Stimulated activated naive CD8-positive, alpha-beta T cell treated with anti-CD3 and anti-CD28 coated beads, Interleukin-15, Interleukin-2, amounts not matched to agents 100 ng/mL and 50 ng/mL, for 24 hours (primary cell): ENCODE data around the gene MANSC4.
A peak's percentile ranks its signal among the peaks of the same experiment; 100 is the strongest.

ENCODE experiments used
- H3K27ac Mint-ChIP-seq: one replicate; pipeline ENCODE4 v1.8.0; 2021; ENCODE audit warnings: mild to moderate bottlenecking, mixed read lengths
- H3K27me3 Mint-ChIP-seq: one replicate; pipeline ENCODE4 v1.8.0; 2021; ENCODE audit warnings: mixed read lengths
- H3K36me3 Mint-ChIP-seq: one replicate; pipeline ENCODE4 v1.8.0; 2021; ENCODE audit warnings: low read depth, mixed read lengths
- H3K4me1 Mint-ChIP-seq: one replicate; pipeline ENCODE4 v1.8.0; 2021; ENCODE audit warnings: low read depth, mixed read lengths
- H3K4me3 Mint-ChIP-seq: one replicate; pipeline ENCODE4 v1.8.0; 2021; ENCODE audit warnings: mild to moderate bottlenecking, mixed read lengths
- H3K9me3 Mint-ChIP-seq: one replicate; pipeline ENCODE4 v1.8.0; 2021; ENCODE audit warnings: mixed read lengths

MANSC4 gene

DNA sequence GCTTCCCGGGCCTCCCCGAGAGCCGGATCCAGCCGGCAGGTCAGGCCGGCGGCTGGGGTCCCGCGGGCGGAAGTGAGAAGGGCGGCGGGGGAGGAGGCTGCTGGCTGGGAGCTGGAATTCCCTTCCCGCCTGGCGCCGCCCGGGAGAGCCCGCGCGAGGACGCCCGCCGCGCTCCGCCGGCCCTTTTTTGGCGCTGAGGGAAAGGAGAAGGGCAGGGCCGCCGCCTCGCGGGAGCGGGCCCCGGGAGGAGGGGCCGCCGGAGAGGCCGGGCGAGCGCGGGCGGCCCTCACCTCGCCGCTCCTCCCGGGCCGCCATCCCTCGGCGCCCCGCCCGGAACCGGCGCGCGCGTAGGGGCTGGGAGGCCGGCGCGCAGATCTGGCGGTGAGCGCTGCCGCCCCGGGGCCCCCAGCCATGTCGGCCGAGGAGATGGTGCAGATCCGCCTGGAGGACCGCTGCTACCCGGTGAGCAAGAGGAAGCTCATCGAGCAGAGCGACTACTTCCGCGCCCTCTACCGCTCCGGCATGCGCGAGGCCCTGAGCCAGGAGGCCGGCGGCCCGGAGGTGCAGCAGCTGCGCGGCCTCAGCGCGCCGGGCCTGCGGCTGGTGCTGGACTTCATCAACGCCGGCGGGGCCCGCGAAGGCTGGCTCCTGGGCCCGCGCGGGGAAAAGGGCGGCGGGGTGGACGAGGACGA is at the start of gene MANSC4, which contains the start of gene KLHL42:
Gene MANSC4, minus strand, starts transcription at position 317 of the 692 bp plus-strand sequence. CDS start 8,960 bp downstream, outside the sequence.
Gene KLHL42, plus strand, starts transcription at position 314 of the 692 bp plus-strand sequence. Its CDS starts 98 bp downstream, at position 412.
- Mint-ChIP-seq H3K36me3 (peaks cover 23% of the 10 kb centered on the region), H3K4me1 (peaks cover 36% of the 10 kb centered on the region), H3K9me3 (no peaks in the 10 kb centered on the region), H3K27ac (peak within 1 kb of the TSS; percentile 80), H3K27me3 (no peaks in the 10 kb centered on the region), H3K4me3 (peak within 1 kb of the TSS; percentile 85)

DNA sequence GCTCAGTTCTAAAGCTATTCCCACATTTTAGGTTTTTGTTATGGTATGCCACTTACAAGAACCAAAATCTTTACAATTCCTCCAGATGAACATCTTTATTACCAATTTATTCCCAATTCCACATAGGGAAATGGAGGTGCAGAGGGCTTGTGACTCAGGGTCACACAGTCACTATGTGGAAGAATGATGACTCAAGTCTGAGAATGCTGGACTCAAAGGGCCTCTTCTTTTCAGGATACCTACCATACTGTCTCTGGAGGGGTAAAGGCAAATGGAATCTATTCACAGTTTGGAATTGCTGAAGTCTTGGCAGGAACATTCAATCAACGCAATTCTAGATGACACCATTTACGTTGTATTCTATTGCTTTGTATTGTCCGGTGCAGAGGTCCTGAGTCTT is 48.2 kb upstream of the MANSC4 start:
- Mint-ChIP-seq H3K36me3 (no peaks in the 10 kb centered on the region), H3K4me3 (no peak overlapping the region), H3K27me3 (peaks cover 35% of the 10 kb centered on the region), H3K9me3 (no peaks in the 10 kb centered on the region), H3K4me1 (peaks cover 18% of the 10 kb centered on the region), H3K27ac (no peak overlapping the region)

DNA sequence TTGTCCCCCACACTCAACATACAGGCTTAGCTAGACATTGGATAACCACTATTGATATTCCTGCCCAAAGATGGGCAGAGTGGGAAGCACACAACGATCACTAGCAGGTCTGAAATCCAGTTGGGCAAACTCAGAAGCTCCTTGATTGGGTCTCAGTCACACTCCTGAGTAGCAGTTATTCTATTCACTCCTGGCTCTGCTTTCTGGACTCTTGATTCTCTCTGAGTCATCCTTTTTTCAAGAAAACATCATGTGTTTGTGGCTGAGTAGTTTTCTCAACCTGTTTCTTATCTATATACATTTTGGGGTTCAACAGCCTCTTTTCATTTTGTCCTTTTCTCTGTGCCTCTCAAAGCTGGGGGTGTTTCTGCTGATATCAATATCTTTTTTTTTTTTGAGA is 46.0 kb upstream of the MANSC4 start:
- Mint-ChIP-seq H3K9me3 (no peaks in the 10 kb centered on the region), H3K27me3 (peaks cover 29% of the 10 kb centered on the region), H3K4me1 (peaks cover 39% of the 10 kb centered on the region), H3K36me3 (no peaks in the 10 kb centered on the region), H3K27ac (no peak overlapping the region), H3K4me3 (no peak overlapping the region)

DNA sequence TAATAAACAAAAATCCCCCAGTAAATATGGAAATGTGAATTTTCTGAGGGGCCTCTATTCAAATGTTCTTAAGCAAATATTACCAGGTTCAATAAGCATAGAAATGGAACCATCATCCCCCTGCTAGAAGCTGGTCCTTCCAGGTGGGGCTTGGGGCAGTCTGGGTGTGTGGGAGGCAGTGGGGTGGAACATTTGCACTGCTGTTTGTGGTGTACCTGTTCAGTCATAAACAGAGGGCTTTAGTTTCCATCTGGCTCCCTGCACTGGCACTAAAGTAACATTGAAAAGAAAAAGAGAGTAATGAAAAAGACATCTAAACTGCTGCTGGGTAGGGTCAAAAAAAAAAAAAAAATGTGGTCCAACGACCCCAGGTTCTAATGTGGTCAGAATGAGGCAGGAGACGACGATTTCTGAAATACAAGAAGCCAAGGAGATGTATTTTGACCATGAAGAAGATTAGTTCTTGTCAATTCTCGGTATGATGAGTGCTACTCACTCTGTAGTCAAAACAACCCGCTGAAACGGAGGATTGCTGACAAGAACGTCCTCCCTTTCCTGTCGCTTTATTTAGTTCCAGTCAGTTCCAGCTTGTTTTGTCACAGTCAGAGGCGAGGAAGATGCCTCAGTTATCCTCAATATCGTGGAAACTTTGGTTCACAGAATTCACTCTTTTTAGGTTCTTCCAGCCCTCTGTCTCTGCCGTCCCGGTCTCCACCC is 44.2 kb upstream of the MANSC4 start:
- H3K36me3 Mint-ChIP-seq, result no peaks in the 10 kb centered on the region
- peaks cover 40% of the 10 kb centered on the region for H3K4me1 Mint-ChIP-seq
- peaks cover 32% of the 10 kb centered on the region for H3K27me3 Mint-ChIP-seq
- no peaks in the 10 kb centered on the region for H3K9me3 Mint-ChIP-seq
- H3K27ac Mint-ChIP-seq, result peak overlapping the region; percentile 43
- no peak overlapping the region for H3K4me3 Mint-ChIP-seq

DNA sequence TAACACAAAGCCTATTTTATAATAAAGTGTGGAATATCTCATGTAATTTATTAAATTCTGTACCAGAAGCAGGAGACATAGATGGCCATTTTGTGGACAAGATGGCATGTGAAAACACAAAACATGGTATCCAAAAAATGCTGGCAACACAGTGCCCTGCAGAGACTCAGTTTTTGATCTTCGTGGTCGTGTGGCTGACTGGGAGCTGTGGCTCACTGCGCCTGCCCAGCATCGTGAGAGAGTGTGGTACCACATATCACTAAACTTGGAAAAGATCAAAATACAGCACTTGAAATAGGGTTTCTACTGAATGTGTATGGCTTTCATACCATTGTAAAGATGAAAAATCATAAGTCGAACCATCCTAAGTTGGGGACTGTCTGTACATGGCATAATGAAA is 43.0 kb upstream of the MANSC4 start:
- Mint-ChIP-seq H3K27ac (peak overlapping the region; percentile 28), H3K36me3 (no peaks in the 10 kb centered on the region), H3K27me3 (peaks cover 41% of the 10 kb centered on the region), H3K4me3 (no peak overlapping the region), H3K9me3 (no peaks in the 10 kb centered on the region), H3K4me1 (peaks cover 40% of the 10 kb centered on the region)

DNA sequence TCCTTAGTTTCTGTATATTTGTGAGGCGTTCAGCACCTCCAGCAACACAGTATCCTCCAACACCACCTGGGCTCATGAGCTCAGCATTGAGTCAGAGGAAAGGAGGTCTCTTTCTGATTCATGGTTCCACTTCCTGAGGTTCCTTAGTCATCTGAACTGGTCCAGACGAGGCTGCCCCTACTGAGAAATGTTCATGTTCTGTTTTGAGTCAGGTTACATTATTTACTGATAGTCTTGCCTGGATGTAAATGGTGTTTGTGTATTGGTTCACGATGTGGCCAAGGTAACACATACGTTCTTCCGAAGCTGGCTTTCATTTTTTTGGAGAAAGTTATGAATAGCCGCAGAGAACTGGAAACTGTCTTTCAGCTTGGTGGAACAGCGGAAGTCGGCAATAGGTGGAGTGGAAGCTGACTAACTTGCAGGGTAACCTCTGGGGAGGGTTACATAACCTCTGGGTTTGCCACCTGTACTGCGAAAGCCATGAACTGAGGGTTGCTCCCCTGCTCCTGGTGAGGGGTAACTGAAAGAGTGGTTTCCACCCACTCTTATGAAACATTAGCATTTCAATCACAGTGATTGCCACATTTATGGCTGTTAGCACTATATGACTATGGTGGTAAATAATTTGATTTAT is 42.2 kb upstream of the MANSC4 start:
- Mint-ChIP-seq H3K27me3 (peaks cover 41% of the 10 kb centered on the region), H3K4me1 (peaks cover 40% of the 10 kb centered on the region), H3K4me3 (peak overlapping the region; percentile 6)

DNA sequence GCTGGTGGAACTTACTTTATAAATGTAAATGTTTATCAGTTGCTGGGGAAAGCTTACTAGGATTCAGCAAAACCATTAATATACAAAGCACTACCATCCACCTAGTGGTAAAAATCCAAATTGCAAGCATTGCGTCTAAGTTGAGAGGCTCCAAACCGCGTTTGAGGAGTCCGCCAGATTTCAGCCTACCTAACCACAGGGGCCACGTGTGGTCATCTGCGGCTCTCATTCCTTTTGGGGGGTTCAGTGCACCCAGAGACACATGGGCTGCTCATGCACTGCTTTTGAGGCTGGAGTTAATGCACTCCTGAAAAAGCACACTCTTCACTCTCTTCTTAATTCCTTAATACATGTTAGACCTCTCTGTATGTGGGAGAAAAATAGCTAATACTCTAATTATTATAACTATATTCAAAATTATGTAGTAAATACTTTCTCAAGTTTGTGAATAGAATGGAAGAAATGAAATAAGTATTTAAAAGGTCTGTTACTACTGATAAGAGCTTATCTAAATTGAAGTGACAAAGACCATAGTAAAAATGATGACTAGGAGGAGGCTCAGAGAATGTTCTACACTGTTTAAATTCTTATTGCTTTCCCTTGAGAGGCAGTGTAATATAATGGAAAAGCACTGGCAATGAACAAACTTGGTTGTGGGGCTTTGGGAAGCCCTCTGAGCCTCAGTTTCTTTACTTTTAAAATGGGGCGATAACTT is 41.4 kb upstream of the MANSC4 start:
- peak overlapping the region; percentile 6 for H3K4me3 Mint-ChIP-seq
- H3K36me3 Mint-ChIP-seq, result no peaks in the 10 kb centered on the region
- peak overlapping the region; percentile 92 for H3K27ac Mint-ChIP-seq
- no peaks in the 10 kb centered on the region for H3K9me3 Mint-ChIP-seq
- peaks cover 42% of the 10 kb centered on the region for H3K27me3 Mint-ChIP-seq
- peaks cover 47% of the 10 kb centered on the region for H3K4me1 Mint-ChIP-seq

More for the DNA sequence above, 42.2 kb upstream of the MANSC4 start:
- Mint-ChIP-seq H3K27ac (peak overlapping the region; percentile 92), H3K9me3 (no peaks in the 10 kb centered on the region), H3K36me3 (no peaks in the 10 kb centered on the region)

DNA sequence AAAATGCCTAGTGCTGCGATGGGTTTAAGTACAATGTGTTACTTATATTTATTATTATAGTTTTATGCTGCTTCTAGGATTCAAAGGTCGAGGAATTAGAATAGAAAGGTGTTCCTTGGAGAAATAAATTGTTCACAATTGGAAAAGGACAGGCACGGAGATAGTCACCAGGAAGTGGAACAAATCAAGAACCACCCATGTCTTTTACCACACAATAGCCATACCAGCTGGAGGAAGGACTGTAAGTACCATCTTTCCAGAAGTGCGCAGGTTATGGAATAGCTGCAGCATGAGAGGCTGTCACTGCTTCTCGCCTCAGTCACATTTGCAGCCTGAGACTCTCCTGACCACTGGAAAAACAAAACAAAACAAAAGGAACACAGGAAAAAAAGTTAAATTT is 40.5 kb upstream of the MANSC4 start:
- Mint-ChIP-seq H3K4me3 (no peak overlapping the region), H3K9me3 (no peaks in the 10 kb centered on the region), H3K27me3 (peaks cover 37% of the 10 kb centered on the region), H3K4me1 (peaks cover 50% of the 10 kb centered on the region), H3K36me3 (no peaks in the 10 kb centered on the region), H3K27ac (no peak overlapping the region)

DNA sequence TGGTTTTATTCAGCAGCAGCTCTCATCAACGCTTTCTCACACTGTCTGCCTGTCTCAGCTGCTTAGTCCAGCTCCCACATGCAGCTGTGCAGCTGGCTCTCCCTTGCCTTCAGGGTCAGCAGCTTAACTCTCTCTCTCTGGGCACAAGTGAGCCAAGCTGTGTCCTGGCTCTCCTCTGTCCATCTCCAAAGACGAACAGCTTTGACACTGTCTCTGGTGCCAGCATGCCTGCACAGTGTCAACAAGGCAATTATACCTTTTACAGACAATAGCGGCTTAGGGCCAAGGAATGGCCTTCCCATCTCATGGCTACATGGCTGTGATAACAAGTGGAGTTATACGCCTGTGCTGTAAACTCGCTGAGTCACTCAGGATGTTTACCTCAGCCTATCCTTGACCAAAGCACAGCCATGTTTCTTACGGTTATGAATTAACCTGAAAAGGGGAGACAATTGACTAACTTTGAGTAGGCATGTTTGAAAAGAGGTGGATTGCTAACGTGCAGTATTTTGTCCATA is 38.4 kb upstream of the MANSC4 start:
- Mint-ChIP-seq H3K9me3 (no peaks in the 10 kb centered on the region), H3K36me3 (no peaks in the 10 kb centered on the region), H3K4me1 (peaks cover 50% of the 10 kb centered on the region), H3K27ac (no peak overlapping the region), H3K4me3 (no peak overlapping the region), H3K27me3 (peaks cover 22% of the 10 kb centered on the region)

DNA sequence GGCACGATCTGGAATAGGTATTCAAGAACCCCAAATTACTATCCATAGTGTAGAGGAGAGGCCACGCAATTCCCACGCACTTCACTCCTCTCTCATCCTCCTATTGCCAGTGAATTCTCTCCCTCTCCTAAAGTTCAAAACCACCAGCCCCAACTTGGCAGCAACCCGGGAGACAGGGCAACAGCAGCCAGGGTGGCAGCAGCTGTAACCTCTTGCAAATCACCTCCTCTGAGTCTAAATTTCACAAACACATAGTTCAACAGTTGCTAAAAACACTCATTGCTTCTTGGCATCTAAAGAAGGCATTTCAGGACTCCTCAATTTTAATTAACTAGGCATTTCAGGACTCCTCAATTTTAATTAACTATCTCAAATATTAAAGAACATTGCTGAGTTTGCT is 37.7 kb upstream of the MANSC4 start:
- Mint-ChIP-seq H3K4me3 (no peak overlapping the region), H3K27ac (no peak overlapping the region), H3K27me3 (peaks cover 24% of the 10 kb centered on the region), H3K36me3 (no peaks in the 10 kb centered on the region), H3K9me3 (no peaks in the 10 kb centered on the region), H3K4me1 (peaks cover 43% of the 10 kb centered on the region)

DNA sequence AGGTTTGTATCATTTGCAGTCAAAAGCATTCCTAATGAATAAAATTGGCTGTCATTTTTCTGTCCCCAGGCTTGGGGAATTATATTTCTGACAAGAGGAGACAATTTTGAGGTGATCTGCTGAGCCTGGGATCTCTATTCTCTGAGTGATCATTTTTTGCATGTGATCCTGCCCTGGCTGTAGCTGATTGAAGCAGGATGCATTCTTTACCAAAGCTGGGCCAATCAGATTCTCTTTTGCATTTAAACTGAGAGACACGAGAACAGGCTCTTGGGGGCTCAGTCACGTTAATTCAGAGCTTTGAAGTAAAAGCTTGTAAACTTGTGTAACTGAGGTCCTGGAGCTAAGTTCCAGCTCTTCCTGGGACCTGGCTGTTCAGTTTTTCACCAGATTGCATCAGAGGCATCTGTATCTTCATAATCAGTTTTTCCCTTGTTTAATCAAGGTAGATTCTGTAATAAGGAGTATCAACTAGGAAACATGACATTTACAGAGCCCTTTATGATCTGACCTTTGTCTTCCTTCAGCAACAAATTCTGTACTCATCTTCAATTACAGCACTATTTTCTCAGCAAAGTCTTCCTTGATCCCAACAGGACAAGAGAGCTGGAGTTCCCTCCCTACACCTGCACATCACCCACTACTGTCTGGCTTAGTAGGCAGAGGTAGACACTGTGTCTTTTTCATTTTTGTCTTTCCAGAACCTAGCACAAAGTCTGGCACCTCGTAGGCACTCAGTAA is 35.0 kb upstream of the MANSC4 start:
- Mint-ChIP-seq H3K36me3 (no peaks in the 10 kb centered on the region), H3K27me3 (peaks cover 33% of the 10 kb centered on the region), H3K9me3 (no peaks in the 10 kb centered on the region), H3K4me1 (peaks cover 29% of the 10 kb centered on the region), H3K27ac (peak overlapping the region; percentile 48), H3K4me3 (no peak overlapping the region)

DNA sequence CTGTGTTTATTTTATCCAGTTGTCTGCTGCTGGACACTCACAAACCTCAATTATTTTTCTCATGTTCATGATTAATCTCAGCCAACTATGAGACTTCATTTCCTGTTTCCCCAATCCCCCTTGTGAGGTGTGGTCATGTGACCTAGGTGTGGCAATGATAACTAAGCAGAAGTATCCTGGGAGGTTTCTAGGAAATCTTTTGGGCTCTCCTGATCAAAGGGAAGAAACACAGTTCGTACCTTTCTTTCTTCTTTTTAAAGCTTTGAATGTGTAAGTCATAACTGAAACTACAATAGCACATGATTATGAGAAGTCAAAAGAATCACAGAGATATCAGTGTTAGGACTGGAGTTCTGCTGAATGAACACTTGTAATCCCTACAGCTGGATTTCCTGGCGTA is 34.4 kb upstream of the MANSC4 start:
- Mint-ChIP-seq H3K36me3 (no peaks in the 10 kb centered on the region), H3K27ac (no peak overlapping the region), H3K27me3 (peaks cover 31% of the 10 kb centered on the region), H3K4me1 (peaks cover 29% of the 10 kb centered on the region), H3K9me3 (no peaks in the 10 kb centered on the region), H3K4me3 (no peak overlapping the region)

DNA sequence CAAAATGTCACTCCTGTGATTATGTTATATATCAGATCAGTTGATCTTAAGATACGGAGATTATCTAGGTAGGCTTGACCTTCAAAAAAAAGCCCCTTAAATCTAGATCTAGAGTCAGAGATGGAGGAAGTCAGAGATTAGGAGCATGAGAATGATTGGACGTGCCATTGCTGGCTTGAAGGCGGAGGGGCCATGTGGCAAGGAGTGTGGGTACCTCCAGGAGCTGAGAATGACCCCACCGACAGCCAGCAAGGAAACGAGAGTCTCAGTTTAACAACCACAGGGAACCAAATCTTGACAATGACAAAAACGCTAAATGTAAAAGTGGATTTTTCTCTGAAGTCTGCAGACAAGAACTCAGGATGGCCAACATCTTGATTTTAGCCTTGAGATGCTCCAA is 32.5 kb upstream of the MANSC4 start:
- H3K27ac Mint-ChIP-seq, result no peak overlapping the region
- no peaks in the 10 kb centered on the region for H3K36me3 Mint-ChIP-seq
- no peaks in the 10 kb centered on the region for H3K9me3 Mint-ChIP-seq
- H3K4me1 Mint-ChIP-seq, result peaks cover 34% of the 10 kb centered on the region
- H3K27me3 Mint-ChIP-seq, result peaks cover 24% of the 10 kb centered on the region
- H3K4me3 Mint-ChIP-seq, result no peak overlapping the region

DNA sequence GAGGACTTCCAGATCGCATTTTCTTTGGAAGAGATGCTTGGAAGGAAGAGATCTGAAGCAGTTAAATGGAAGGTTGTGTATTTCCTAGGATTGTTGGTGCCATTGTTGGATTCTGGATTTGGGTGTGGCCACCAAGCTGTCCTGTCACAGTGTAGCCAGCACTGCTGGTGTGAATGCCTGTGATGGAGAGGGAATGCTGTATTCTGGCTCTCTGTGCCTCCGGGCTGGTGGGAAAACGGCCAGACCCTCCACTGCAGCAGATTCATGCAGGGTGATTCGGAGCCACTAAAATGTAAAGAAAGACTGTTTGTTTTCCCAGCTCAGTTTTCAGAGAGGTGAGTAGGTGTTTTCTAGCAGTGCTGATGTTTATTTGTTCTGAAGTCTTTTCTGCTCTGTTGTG is 30.7 kb upstream of the MANSC4 start:
- H3K4me1 Mint-ChIP-seq, result peaks cover 42% of the 10 kb centered on the region
- H3K9me3 Mint-ChIP-seq, result no peaks in the 10 kb centered on the region
- no peak overlapping the region for H3K27ac Mint-ChIP-seq
- no peak overlapping the region for H3K4me3 Mint-ChIP-seq
- peaks cover 19% of the 10 kb centered on the region for H3K27me3 Mint-ChIP-seq
- no peaks in the 10 kb centered on the region for H3K36me3 Mint-ChIP-seq
